GM12878 (cell line): ENCODE measurements around the gene RASGRP2. TPM values are rescaled to one million over a fixed set of nuclear protein-coding genes. Genes with fewer than 3 reads are reported as not detected.

Experiments
- ATAC-seq: fragments of 200-7000 bp; cut with Tn5 transposase; 3 replicates; pipeline ENCODE4 v1.9.1; 2020; ENCODE audit warnings: mild to moderate bottlenecking, moderate library complexity
- BruUV-seq: library from RNA; stranded (reverse); fragments of 400-500 nt; replicated peaks from 2 replicates; lab custom pipeline; 2021; lab: Mats Ljungman, UMichigan
- CTCF ChIA-PET: fragments of 300-600 bp; sonication (Branson Sonifier 250); formaldehyde crosslinking; extraction: SDS; loops from one replicate; lab custom pipeline; 2021; ENCODE audit warnings: inconsistent platforms; lab: Yijun Ruan, JAX
- POLR2A ChIA-PET: fragments of 350-600 bp; formaldehyde crosslinking; extraction: SDS; loops from one replicate; lab custom pipeline; 2021; ENCODE audit warnings: inconsistent platforms; lab: Charles Lee
- RAD21 ChIA-PET: fragments of 300-600 bp; sonication (Branson Sonifier 250); formaldehyde crosslinking; loops from one replicate; lab custom pipeline; 2023; ENCODE audit warnings: antibody characterized with exemption; ENCODE audit not compliant: unreplicated experiment; lab: Charles Lee
- SMC1A ChIA-PET: fragments of 300-600 bp; sonication (Branson Sonifier 250); formaldehyde crosslinking; loops from one replicate; lab custom pipeline; 2023; ENCODE audit not compliant: unreplicated experiment, uncharacterized antibody; lab: Charles Lee
- DNase-seq: peaks from one replicate; pipeline ENCODE4 v3.0.0-alpha.2; 2011; ENCODE audit warnings: low read depth, low spot score
- FAIRE-seq: peaks from 3 replicates; lab custom pipeline; 2011; peaks lifted over from hg19 to GRCh38; lab: Jason Lieb, UNC
- H2AFZ ChIP-seq: 2 replicates; pipeline ENCODE4 v1.6.0; 2011; ENCODE audit warnings: low read depth, low read length, control low read depth; ENCODE audit not compliant: control insufficient read depth
- H3K27ac ChIP-seq: 2 replicates; pipeline ENCODE4 v1.5.1; 2011; ENCODE audit warnings: control low read depth; ENCODE audit not compliant: control insufficient read depth, insufficient read depth
- H3K27me3 ChIP-seq, 2 experiments: replicated peaks in 1 of 2; 2 replicates each; pipeline versions ENCODE4 v1.6.0 to v1.6.1; 2011; ENCODE audit warnings: low read length in 1 of 2; ENCODE audit not compliant: control insufficient read depth in 2 of 2, insufficient read depth in 2 of 2
- H3K36me3 ChIP-seq, 2 experiments: 2 replicates each; pipeline ENCODE4 v1.5.1; 2011; ENCODE audit warnings: low read length in 1 of 2; ENCODE audit not compliant: control insufficient read depth in 2 of 2, insufficient read depth in 2 of 2
- H3K4me1 ChIP-seq: 2 replicates; pipeline ENCODE4 v1.6.1; 2011; ENCODE audit warnings: mild to moderate bottlenecking, low read length, moderate library complexity, mixed read lengths; ENCODE audit not compliant: control insufficient read depth, insufficient read depth
- H3K4me2 ChIP-seq: 2 replicates; pipeline ENCODE4 v1.6.0; 2011; ENCODE audit warnings: control low read depth; ENCODE audit not compliant: control insufficient read depth, insufficient read depth
- H3K4me3 ChIP-seq: fragments of 200-600 bp; sonication (generic); 2 replicates; pipeline ENCODE4 v1.5.1; 2016
- H3K79me2 ChIP-seq: 2 replicates; pipeline ENCODE4 v1.6.0; 2011; ENCODE audit warnings: low read length; ENCODE audit not compliant: control insufficient read depth, insufficient read depth
- H3K9ac ChIP-seq: 2 replicates; pipeline ENCODE4 v1.8.0; 2011; ENCODE audit warnings: low read length, control low read depth, mixed read lengths; ENCODE audit not compliant: control insufficient read depth, insufficient read depth
- H3K9me3 ChIP-seq: replicated peaks from 3 replicates; pipeline ENCODE4 v1.5.1; 2011; ENCODE audit warnings: mild to moderate bottlenecking, low read length; ENCODE audit not compliant: control insufficient read depth, insufficient read depth
- H4K20me1 ChIP-seq: 2 replicates; pipeline ENCODE4 v1.6.0; 2011; ENCODE audit not compliant: control insufficient read depth, insufficient read depth
- CTCF ChIP-seq, 3 experiments: IDR thresholded peaks in 2 of 3; conservative IDR thresholded peaks in 1 of 3; 2 replicates each; pipeline ENCODE4 v1.5.1; 2011; ENCODE audit warnings: low read depth in 3 of 3, low read length in 3 of 3, mild to moderate bottlenecking in 3 of 3, control low read depth in 2 of 3, moderate library complexity in 2 of 3, inconsistent platforms in 1 of 3, mixed read lengths in 1 of 3; ENCODE audit not compliant: control insufficient read depth in 2 of 3, insufficient read depth in 1 of 3; ENCODE audit errors: extremely low read depth in 1 of 3
- LARP7 ChIP-seq: fragments of 450-650 bp; IDR thresholded peaks from 2 replicates; pipeline ENCODE4 v1.6.1; 2017; ENCODE audit warnings: mild to moderate bottlenecking
- WGBS: methylation state at CpG from one replicate; pipeline ENCODE4 v1.1.6; 2016; ENCODE audit warnings: low lambda C conversion rate; ENCODE audit not compliant: insufficient replicate concordance, insufficient coverage; ENCODE audit errors: missing lambda C conversion rate; 5-methylcytosine and 5-hydroxymethylcytosine counted together
- in situ Hi-C: fragments of 300-500 bp; cut with MboI; formaldehyde crosslinking; loops from 9 replicates; pipeline ENCODE4 v1.14.3; 2018; ENCODE audit warnings: mixed read lengths
- intact Hi-C: fragments of 100-400 bp; cut with micrococcal nuclease; formaldehyde crosslinking; loops from one replicate; pipeline ENCODE4 v1.14.2; 2022; ENCODE audit not compliant: unreplicated experiment
- polyA plus RNA-seq, 11 experiments: library from polyadenylated mRNA; depleted of rRNA in 4 of 11; unstranded in 6 of 11; stranded (reverse) in 5 of 11; fragments of >200 nt; fragmentation: Nextera tagmentation in 4 of 11; fragmentation: Illumina TruSeq in 1 of 11; extraction: Ambion mirVana in 4 of 11; extraction: Trizol in 1 of 11; gene quantifications; 1 replicate in 1 of 11; 2 replicates in 10 of 11; pipeline versions ENCODE4 v1.2.1 to v1.2.3, GENCODE V29; 2011 to 2016; ENCODE audit warnings: inconsistent platforms in 2 of 11, missing spikeins in 2 of 11, low read depth in 1 of 11
- total RNA-seq, 4 experiments: library from RNA; depleted of rRNA in 3 of 4; stranded (reverse); fragments of >200 nt in 3 of 4; fragmentation: Illumina TruSeq in 1 of 4; extraction: Trizol in 1 of 4; gene quantifications; 2 replicates each; pipeline versions ENCODE4 v1.2.1 to v1.2.3, GENCODE V29; 2013 to 2021

The RASGRP2 gene
- total and polyA plus RNA-seq, 10 of the 15 experiments (the other 5 are each of a cell fraction or from before 2014, with no cell fraction given): 0.26 to 9.0 (median 5.4) TPM

- Histone ChIP-seq H2AFZ (no peak overlapping the region), H3K4me1 (peaks cover 3% of the 10 kb centered on the region), H3K4me3 (no peak overlapping the region), H3K27me3 (no peaks in the 10 kb centered on the region), H3K79me2 (no peaks in the 10 kb centered on the region), H3K36me3 (no peaks in the 10 kb centered on the region), H3K4me2 (no peak overlapping the region), H3K9ac (no peak overlapping the region), H3K27ac (no peak overlapping the region), H4K20me1 (no peaks in the 10 kb centered on the region)
- in situ Hi-C loops: no loop called here
- ChIA-PET POLR2A (no interaction called here), RAD21 (no interaction called here), SMC1A (no interaction called here), CTCF (interaction anchor here (1.3 to 1.8 kb wide), 2 partner anchors 8 to 10 kb away, joined by 5 to 6 read pairs; partner anchors contain the start of gene PYGM)
- no peak for ATAC-seq
- 77% methylated on average over 13 of the region's 13 CpGs for WGBS
- FAIRE-seq: no peak
- intact Hi-C loops: no loop called here
- DNase-seq: no peak
- BruUV-seq: no TSS peak
- TF ChIP-seq LARP7 (no peak), CTCF (IDR thresholded peaks at IDR 0.05 in 2 of 3, conservative IDR thresholded peaks at IDR 0.05 in 1 of 3; ENCODE audit: control insufficient read depth in 2 of 3, extremely low read depth in 1 of 3, insufficient read depth in 1 of 3, low read depth in 3 of 3, low read length in 3 of 3) (0 out of 6 replicates have a peak, but pooled peaks of 2 of the 3 experiments have one; percentile 5 to 19)
- TF ChIP-seq, all 136 proteins: peak for 1
- H3K9me3 ChIP-seq: no peaks in the 10 kb centered on the region
Observed at GRCh38 chr11:64750361-64751054, 6.6 kb upstream of the RASGRP2 start.
